ENCODE results near the gene MLLT3. TPM values are rescaled to one million over a fixed set of nuclear protein-coding genes. Genes with fewer than 3 reads are reported as not detected.
"Not testable (repeated sequence)": the region's sequence is repeated elsewhere in the genome, so short reads cannot be mapped to it uniquely, and the experiment has no call there.

Gene MLLT3
- total RNA-seq: 32.5 and 79.1 TPM in 2 replicates
- 17.9 TPM for polyA plus RNA-seq (2012)

DNA sequence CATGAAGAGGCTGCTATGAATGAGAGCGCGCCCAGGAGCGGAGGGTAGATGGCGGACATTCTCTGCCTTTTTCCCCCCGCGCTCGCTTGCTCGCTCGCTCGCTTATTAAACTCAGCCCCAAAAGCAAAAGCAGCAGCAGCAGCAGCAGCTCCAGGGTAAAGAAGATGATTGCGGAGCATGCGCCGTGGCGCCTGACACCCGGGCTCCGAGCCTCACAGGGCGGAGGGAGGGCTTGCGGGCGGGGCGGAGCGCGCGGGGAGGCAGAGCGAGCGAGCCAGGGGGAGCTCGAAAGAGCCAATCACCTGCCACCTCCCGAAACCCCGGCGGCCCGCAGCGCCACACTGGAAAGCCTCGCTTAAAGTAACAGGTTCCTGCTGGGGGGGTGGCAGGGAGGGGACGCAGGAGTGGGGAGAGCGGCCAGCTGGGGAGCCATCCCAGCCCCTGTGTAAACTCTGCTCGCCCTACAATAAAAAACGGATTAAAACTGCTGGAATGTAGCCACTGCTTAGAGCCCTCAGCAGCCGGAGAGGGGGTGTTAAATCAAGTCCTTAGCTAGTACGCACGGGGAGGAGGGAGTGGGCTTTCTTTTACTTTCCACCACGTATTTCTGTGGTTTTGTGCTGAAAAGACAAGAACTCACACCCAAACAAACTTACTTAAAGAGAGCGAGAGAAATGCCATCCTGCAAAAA is at the start of gene MLLT3:
Gene MLLT3, minus strand, starts transcription at position 170 of the 691 bp plus-strand sequence.
- peak; percentile 96 for DNase-seq (ENCODE audit: low read depth)

DNA sequence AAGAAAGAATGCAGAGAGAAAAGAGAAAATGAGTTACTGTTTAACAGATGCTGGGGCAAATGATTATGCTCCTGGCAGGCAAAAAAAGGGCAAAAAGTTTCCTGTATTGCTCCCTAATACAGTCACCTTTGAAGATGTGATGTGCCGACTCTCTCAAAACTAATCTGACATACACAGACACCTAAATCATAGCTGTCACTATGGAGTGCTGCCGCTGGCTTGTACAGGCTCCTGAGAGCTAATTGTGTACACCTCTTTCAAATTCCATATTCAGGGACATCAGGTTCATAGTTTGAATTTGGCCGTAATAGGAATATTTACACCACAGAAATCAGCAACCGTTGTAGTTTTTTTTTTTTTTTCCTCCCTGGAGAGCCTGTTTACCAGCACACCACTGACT is 49.3 kb upstream of the MLLT3 start:
- no peak for DNase-seq (ENCODE audit: low read depth)

GRCh38 chr9:20670395-20670794 is 48.1 kb upstream of the MLLT3 start:
- no peak for DNase-seq (ENCODE audit: low read depth)

DNA sequence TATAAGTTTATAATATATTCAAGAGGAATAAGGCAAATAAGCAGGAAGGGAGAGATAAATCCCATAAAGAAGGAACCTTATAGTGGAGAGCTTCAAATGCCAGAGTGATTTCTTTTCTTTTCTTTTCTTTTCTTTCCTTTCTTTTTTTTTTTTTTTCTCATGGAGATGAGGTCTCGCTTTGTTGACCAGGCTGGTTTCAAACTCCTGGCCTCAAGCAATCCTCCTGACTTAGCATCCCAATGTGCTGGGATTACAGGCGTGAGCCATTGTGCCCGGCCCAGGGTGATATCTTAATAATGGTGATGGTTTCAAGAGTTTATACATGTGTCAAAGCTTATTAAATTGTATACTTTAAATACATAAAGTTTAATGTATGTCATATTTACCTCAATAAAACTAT is 42.2 kb upstream of the MLLT3 start:
- DNase-seq (ENCODE audit: low read depth): no peak

- DNase-seq (ENCODE audit: low read depth): no peak
Measured at GRCh38 chr9:20663133-20663532, 40.8 kb upstream of the MLLT3 start.

- no peak for DNase-seq (ENCODE audit: low read depth)
Measured at GRCh38 chr9:20662156-20662555, 39.9 kb upstream of the MLLT3 start.

- DNase-seq (ENCODE audit: low read depth): no peak
Measured at GRCh38 chr9:20659474-20659967, 37.2 kb upstream of the MLLT3 start.

DNA sequence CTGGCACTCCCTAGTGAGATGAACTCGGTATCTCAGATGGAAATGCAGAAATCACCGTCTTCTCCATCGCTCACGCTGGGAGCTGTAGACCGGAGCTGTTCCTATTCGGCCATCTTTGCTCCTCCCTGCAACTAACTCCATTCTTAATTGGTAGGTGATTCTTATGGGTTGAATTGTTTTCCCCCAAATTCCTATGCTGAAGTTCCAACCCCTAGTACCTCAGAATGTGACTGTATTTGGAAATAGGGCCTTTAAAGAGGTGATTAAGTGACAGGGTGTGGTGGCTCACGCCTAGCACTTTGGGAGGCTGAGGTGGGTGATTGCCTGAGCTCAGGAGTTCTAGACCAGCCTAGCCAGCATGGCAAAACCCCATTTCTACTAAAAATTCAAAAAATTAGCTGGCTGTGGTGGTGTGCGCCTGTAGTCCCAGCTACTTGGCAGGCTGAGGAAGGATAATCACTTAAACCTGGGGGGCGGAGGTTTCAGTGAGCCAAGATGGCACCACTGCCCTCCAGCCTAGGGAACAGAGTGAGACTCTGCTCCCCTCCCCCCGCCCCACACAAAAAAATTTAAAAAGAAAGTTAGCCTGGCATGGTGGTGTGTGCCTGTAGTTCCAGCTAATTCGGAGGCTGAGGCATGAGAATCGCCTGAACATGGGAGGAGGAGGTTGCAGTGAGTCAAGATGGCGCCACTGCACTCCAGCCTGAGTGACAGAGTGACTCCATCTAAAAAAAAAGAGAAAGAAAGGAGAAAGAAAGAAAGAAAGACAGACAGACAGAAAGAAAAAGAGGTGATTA is 36.6 kb upstream of the MLLT3 start:
- no peak for DNase-seq (ENCODE audit: low read depth)

DNA sequence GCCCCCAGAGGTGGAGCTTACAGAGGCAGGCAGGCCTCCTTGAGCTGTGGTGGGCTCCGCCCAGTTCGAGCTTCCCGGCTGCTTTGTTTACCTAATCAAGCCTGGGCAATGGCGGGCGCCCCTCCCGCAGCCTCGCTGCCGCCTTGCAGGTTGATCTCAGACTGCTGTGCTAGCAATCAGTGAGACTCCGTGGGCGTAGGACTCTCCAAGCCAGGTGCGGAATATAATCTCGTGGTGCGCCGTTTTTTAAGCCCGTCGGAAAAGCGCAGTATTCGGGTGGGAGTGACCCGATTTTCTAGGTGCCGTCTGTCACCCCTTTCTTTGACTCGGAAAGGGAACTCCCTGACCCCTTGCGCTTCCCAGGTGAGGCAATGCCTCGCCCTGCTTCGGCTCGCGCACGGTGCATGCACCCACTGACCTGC is 36.0 kb upstream of the MLLT3 start:
- DNase-seq (ENCODE audit: low read depth): not testable (repeated sequence)

DNA sequence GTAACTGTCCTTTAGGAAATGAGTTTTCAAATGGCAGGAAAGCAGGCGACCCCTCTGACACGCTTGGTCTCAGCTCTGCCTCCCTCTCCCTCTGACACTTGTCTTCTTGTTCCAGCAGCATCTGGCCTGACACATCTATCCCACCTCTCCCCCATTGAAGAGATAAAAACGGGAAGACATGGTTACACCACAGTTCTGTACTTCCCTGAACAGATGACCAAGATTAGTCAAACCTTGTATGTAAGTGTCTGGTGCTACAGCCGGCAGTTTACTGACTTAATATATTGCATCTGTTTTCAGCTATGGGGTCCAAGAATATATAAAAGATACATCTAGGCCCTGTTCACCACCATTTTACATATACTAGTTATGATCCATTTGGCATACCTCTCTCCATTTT is 29.6 kb upstream of the MLLT3 start:
- DNase-seq (ENCODE audit: low read depth): no peak

- DNase-seq (ENCODE audit: low read depth): no peak
Measured at GRCh38 chr9:20650750-20651299, 28.5 kb upstream of the MLLT3 start.

DNA sequence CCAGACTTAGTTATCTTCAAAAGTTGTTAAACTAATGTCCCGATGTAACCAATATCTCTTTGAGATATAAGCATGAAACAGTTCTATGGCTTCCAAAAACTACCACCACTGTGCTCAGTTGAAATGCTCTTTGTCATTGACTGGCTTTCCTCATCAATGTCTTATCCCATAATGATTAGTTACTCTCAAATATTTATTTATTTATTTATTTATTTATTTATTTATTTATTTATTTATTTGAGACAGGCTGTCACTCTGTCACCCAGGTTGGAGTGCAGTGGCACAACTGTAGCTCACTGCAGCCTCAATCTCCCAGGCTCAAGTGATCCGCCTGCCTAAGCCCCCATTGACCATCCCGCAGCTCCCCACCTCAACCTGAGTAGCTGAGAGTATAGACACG is 28.0 kb upstream of the MLLT3 start:
- DNase-seq (ENCODE audit: low read depth): no peak

- no peak for DNase-seq (ENCODE audit: low read depth)
Measured at GRCh38 chr9:20649381-20649780, 27.1 kb upstream of the MLLT3 start.

- peak; percentile 14 for DNase-seq (ENCODE audit: low read depth)
Measured at GRCh38 chr9:20646656-20647055, 24.4 kb upstream of the MLLT3 start.

DNA sequence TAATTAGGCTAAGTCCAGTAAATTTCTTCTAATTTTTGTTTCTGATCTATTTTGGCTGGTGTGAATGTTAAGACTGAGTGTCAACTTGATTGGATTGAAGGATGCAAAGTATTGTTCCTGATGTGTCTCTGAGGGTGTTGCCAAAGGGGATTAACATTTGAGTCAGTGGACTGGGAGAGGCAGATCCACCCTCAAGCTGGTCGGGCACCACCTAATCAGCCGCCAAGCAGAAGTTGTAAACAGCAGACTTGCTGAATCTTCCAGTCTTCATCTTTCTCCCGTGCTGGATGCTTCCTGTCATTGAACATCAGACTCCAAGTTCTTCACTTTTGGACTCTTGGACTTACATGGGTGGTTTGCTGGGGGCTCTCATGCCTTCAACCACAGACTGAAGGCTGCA is 21.4 kb upstream of the MLLT3 start:
- DNase-seq (ENCODE audit: low read depth): no peak

- DNase-seq (ENCODE audit: low read depth): no peak
Measured at GRCh38 chr9:20642045-20642444, 19.7 kb upstream of the MLLT3 start.

GRCh38 chr9:20640331-20641187 is 18.3 kb upstream of the MLLT3 start:
- DNase-seq (ENCODE audit: low read depth): peak; percentile 68

DNA sequence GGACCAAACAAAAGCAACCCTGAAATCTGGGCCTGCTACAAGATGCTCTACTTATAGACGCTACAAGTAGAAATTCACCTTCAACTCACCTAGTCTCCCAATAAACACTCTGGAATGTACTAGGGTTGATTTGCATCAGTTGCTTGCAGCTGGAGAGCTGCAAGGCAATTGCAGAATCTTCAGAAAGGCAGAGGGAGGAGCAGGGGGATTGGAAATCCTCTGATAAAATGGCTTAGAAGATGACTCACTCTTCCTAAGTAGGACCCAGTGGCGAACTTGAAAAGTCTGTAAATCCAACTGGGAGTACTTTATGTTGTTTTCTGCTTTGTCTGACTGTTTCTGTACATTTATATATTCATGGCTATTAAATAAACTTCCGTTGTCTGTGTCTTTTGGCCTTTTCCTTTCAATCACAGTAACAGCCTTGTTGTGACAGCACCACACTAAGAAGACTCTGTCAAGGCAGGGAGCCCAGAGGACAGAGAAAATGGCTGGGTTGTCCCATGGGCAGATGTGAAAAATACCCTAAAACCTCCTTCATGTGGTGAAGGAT is 14.7 kb upstream of the MLLT3 start:
- no peak for DNase-seq (ENCODE audit: low read depth)

DNA sequence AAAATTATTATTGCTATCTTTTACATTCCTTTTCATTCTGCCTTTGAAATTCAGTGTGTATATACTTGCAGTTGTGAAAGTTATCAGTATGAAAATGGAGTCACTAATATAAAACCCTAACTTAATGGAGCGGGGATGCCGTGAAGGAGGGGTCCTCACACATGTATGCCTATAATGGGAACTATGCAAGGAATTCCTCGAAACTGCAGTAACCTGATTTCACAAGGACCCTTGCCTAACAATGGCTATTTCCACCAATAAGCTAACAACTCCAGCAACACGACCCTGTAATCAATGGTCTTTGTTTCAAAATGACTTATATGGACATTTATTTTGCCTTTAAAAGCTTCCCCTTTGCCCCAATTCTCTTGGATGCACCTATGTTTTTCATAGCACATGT is 12.6 kb upstream of the MLLT3 start:
- no peak for DNase-seq (ENCODE audit: low read depth)

GRCh38 chr9:20632705-20633104 is 10.4 kb upstream of the MLLT3 start:
- no peak for DNase-seq (ENCODE audit: low read depth)
